Gastroesophageal sphincter (tissue), 3 donors: ENCODE results near the gene NCKAP5.

ENCODE experiments used
- POLR2A ChIP-seq, 2 donors: fragments of 450-650 bp; IDR thresholded peaks; one replicate each; pipeline ENCODE4 v1.6.1; 2017; ENCODE audit warnings: antibody characterized with exemption in 2 of 2, mild to moderate bottlenecking in 2 of 2, moderate library complexity in 1 of 2
- POLR2AphosphoS5 ChIP-seq: sonication (generic); formaldehyde crosslinking; IDR thresholded peaks from one replicate; pipeline ENCODE4 v1.6.1; 2017; ENCODE audit warnings: antibody characterized with exemption
- TF ChIP-seq, protein P1 (sequence below), 4 experiments: fragments of 200-600 bp in 2 of 4; fragments of 450-650 bp in 2 of 4; sonication (generic) in 1 of 4; IDR thresholded peaks; one replicate each; pipeline ENCODE4 v1.5.1; 2017 to 2019; ENCODE audit warnings: antibody characterized with exemption in 4 of 4, mild to moderate bottlenecking in 2 of 4, moderate library complexity in 2 of 4

GRCh38 chr2:132891498-132891897 lies 676.8 kb downstream of the NCKAP5 start:
- TF ChIP-seq, protein P1, sequence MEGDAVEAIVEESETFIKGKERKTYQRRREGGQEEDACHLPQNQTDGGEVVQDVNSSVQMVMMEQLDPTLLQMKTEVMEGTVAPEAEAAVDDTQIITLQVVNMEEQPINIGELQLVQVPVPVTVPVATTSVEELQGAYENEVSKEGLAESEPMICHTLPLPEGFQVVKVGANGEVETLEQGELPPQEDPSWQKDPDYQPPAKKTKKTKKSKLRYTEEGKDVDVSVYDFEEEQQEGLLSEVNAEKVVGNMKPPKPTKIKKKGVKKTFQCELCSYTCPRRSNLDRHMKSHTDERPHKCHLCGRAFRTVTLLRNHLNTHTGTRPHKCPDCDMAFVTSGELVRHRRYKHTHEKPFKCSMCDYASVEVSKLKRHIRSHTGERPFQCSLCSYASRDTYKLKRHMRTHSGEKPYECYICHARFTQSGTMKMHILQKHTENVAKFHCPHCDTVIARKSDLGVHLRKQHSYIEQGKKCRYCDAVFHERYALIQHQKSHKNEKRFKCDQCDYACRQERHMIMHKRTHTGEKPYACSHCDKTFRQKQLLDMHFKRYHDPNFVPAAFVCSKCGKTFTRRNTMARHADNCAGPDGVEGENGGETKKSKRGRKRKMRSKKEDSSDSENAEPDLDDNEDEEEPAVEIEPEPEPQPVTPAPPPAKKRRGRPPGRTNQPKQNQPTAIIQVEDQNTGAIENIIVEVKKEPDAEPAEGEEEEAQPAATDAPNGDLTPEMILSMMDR (IDR thresholded peaks at IDR 0.05), result no peak
- no peak for TF ChIP-seq POLR2AphosphoS5
- TF ChIP-seq POLR2A (IDR thresholded peaks at IDR 0.05), result no peak
